Measurements from ENCODE around the gene MIGA2.
"Not testable (repeated sequence)": the region's sequence is repeated elsewhere in the genome, so short reads cannot be mapped to it uniquely, and the experiment has no call there.

MIGA2 gene

GRCh38 chr9:129112526-129112925 lies 76.1 kb downstream of the MIGA2 start:
- not testable (repeated sequence) for H3K27ac Mint-ChIP-seq; H3K9me3 Mint-ChIP-seq; H3K36me3 Mint-ChIP-seq (ENCODE audit: low read depth); DNase-seq (ENCODE audit: low spot score); H3K27me3 Mint-ChIP-seq (ENCODE audit: low read depth)
- peaks cover 26% of the 10 kb centered on the region for H3K4me1 Mint-ChIP-seq (ENCODE audit: low read depth)
- peak overlapping the region; percentile 97 for H3K4me3 Mint-ChIP-seq

DNA sequence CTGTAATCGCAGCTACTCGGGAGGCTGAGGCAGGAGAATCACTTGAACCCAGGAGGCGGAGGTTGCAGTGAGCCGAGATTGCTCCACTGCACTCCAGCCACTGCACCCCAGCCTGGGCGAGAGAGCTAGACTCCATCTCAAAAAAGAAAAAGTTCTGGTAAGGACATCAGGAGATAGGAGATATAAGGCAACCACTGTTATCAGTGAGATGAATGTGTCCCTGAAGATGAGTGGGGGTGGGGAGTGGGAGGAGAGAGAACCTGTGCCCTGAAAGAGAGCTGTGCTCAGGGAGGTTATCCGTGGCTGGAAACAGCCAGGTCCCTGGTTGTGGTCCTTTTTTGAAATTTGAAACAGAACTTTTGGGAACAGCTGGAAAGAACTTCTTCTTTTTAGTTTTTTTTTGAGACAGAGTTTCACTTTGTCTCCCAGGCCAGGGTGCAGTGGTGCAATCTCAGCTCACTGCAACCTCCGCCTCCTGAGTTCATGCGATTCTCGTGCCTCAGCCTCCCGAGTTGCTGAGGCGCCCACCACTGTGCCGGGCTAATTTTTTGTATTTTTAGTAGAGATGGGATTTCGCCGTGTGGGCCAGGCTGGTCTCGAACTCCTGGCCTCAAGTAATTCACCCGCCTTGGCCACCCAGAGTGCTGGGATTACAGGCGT lies 77.3 kb downstream of the MIGA2 start:
- H3K4me3 Mint-ChIP-seq: no peak overlapping the region
- H3K9me3 Mint-ChIP-seq: no peaks in the 10 kb centered on the region
- H3K4me1 Mint-ChIP-seq (ENCODE audit: low read depth): peaks cover 25% of the 10 kb centered on the region
- no peak overlapping the region for H3K27ac Mint-ChIP-seq
- DNase-seq (ENCODE audit: low spot score): no peak
- peaks cover under 1% of the 10 kb centered on the region for H3K36me3 Mint-ChIP-seq (ENCODE audit: low read depth)
- no peaks in the 10 kb centered on the region for H3K27me3 Mint-ChIP-seq (ENCODE audit: low read depth)

GRCh38 chr9:129118799-129119198 lies 82.4 kb downstream of the MIGA2 start:
- no peak overlapping the region for H3K4me3 Mint-ChIP-seq
- peaks cover 7% of the 10 kb centered on the region for H3K4me1 Mint-ChIP-seq (ENCODE audit: low read depth)
- no peaks in the 10 kb centered on the region for H3K9me3 Mint-ChIP-seq
- DNase-seq (ENCODE audit: low spot score): no peak
- H3K36me3 Mint-ChIP-seq (ENCODE audit: low read depth): peaks cover 22% of the 10 kb centered on the region
- no peaks in the 10 kb centered on the region for H3K27me3 Mint-ChIP-seq (ENCODE audit: low read depth)
- no peak overlapping the region for H3K27ac Mint-ChIP-seq

GRCh38 chr9:129121483-129121882 lies 85.1 kb downstream of the MIGA2 start:
- no peak for DNase-seq (ENCODE audit: low spot score)

More at GRCh38 chr9:129121483-129121882, 85.1 kb downstream of the MIGA2 start:
- Mint-ChIP-seq H3K9me3 (no peaks in the 10 kb centered on the region), H3K4me3 (no peak overlapping the region), H3K27me3 (ENCODE audit: low read depth) (no peaks in the 10 kb centered on the region), H3K36me3 (ENCODE audit: low read depth) (peaks cover 28% of the 10 kb centered on the region), H3K27ac (no peak overlapping the region), H3K4me1 (ENCODE audit: low read depth) (peaks cover 3% of the 10 kb centered on the region)

All from T-helper 2 cell treated with Interferon-gamma antibody and Interleukin-4, amounts not matched to agents 5 μg/mL and 100 μg/mL, for 36 hours (primary cell).